ENCODE data around the gene KCNQ1.

- TF ChIP-seq POLR2AphosphoS5 (IDR thresholded peaks at IDR 0.05; ENCODE audit: insufficient read depth in 1 of 2, low read depth in 1 of 2) = no peak
- TF ChIP-seq CTCF (IDR thresholded peaks at IDR 0.05) = no peak
Measured at GRCh38 chr11:2752923-2753322, 308.1 kb downstream of the KCNQ1 start.
